SHP77 treated with DMSO at 0.1 percent for 48 hours (cell line): ENCODE data around the gene TOPBP1.
A peak's percentile ranks its signal among the peaks of the same experiment; 100 is the strongest.
"Not testable (repeated sequence)": the region's sequence is repeated elsewhere in the genome, so short reads cannot be mapped to it uniquely, and the experiment has no call there.

Experiments used
- DNase-seq: peaks from one replicate; lab custom pipeline; 2025; lab: John Stamatoyannopoulos, UW

TOPBP1 gene

DNA sequence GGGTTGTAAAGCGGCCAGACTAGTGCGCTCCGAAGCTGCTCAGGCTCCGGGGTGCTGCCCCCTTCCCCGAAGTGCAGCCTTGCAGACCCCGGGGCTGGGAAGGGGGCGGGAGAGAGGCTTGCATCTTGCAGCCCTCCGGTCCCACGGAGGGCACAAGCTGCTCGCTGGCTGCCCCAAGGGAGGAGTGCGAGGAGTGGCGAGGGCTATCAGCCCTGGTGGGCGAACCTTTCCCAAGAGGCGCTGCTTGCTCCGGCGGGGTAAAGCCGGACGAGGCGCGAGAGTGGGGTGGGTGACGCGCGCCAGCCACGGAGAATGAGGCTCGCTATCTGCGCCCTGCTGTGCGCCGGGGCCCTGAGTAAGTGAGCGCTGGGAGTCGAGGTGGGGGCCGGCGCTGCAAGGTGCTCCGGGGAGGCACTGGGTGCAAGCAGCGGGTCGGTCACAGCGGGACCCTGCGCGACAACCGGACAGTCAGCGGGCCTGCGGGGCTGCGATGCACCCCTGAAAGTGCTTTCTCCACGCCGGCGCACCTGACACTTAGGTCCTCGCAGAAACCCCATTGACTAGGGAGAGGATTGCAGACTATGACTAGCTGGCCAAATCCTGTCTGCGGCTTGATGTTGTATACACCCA lies 12.7 kb upstream of the TOPBP1 start:
- no peak for DNase-seq

DNA sequence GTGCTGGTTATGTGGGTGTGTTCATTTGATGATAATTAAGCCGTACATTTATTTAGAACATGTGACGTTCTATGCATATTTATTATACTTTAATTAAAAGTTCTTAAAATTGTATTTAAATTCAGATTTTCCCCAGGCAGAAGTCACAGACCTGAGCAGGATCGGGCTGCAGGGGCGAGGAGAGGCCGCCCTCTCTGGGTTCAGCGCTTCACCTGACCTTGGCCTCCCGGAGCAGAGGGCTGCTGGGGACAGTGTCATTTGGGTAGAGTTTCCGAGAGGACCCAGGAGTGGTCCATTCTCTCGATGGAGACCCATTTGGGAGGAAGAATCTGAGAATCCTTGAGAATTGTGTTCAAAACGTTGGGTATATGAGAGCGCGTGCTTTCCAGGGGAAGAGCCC lies 12.0 kb upstream of the TOPBP1 start:
- no peak for DNase-seq

DNA sequence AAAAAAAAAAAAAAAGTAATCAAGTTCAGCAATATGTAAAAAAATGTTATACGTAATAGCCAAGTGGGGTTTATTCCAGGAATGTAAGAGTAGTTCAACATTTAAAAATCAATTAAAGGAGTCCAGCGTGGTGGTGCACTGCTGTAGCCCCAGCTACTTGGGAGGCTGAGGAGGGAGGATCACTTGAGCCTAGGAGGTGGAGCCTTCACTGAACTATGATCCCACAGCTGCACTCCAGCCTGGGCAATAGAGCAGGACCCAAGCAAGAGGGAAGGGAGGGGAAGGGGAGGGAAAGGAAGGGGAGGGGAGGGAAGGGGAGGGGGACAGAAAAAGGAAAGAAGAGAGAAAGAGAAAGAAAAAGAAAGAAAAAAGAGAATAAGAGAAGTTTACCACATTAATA lies 10.7 kb upstream of the TOPBP1 start:
- no peak for DNase-seq

DNA sequence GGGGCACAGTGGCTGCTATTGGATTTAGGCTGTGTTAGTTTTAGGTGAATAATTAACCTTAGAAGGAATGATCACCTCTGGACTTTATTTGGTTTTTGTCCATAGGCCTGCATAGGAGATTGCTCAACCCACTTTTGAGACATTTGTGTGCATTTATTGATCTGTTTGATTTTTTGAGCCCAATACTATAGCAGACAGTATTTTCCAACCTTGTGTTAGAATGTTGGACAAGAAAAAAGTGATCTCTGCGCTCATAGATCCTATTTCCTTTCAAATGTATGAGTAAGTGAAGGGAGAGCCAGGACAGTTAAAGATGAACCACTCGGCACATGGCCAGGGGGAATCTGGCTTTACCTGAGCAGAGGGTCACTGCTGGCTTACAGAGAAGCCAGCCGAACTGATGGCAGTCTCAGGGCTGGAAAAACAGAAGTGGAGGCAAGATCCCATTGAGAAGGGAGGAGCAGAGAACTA lies 8.8 kb upstream of the TOPBP1 start:
- no peak for DNase-seq

DNA sequence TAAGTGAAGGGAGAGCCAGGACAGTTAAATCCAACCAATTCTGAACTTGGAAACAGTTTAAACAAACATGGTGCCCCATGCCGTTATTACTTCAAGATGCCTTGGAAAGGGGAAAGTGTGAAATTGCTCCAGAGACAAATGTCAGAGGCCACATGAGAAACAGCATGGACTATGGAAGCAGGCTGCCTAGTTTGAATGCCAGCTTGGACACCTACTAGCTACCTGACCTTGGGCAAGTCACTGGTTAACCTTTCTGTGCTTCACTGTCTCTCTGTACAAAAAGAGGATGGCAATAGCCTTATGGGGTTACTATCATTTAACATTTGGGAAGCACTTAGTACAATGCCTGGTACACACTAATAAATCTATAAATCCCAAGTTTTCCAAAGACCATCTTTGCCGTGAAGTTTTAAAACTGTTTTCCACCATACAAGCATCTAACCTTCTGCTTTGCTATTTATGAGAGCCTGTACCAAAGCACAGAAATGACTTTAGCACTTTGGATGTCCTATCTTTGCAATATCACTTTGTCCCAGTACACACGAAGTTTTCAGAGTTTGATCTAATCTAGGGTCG lies 8.3 kb upstream of the TOPBP1 start:
- DNase-seq = no peak

DNA sequence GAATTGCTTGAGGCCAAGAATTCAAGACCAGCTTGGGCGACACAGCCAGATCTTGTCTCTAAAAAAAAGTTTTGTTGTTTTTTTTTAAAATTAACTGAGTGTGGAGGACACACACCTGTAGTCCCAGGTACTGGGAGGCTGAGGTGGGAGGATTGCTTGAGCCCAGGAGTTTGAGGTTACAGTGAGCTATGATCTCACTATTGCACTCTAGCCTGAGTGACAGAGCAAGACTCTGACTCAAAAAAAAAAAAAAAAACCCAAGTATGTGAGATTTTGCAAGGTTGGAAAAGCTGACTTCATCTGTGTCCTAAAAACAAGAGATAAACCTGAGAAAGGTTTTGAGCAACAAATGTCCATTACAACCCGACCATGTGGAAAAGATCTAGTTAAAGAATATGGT lies 5.4 kb upstream of the TOPBP1 start:
- no peak for DNase-seq

DNA sequence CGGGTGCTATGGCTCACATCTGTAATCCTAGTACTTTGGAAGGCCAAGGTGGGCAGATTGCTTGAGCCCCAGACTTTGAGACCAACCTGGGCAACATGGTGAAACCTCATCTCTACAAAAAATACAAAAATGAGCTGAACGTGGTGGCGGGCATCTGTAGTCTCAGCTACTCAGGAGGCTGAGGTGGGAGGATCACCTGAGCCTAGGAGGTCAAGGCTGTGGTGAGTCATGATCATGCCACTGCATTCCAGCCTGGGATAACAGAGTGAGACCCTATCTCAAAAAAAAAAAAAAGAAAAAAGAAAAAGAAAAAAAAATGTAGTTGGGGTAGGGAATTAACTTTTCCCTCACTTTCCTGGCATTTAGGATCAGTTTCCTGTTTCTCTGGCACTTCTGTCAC lies 3.4 kb upstream of the TOPBP1 start:
- not testable (repeated sequence) for DNase-seq

DNA sequence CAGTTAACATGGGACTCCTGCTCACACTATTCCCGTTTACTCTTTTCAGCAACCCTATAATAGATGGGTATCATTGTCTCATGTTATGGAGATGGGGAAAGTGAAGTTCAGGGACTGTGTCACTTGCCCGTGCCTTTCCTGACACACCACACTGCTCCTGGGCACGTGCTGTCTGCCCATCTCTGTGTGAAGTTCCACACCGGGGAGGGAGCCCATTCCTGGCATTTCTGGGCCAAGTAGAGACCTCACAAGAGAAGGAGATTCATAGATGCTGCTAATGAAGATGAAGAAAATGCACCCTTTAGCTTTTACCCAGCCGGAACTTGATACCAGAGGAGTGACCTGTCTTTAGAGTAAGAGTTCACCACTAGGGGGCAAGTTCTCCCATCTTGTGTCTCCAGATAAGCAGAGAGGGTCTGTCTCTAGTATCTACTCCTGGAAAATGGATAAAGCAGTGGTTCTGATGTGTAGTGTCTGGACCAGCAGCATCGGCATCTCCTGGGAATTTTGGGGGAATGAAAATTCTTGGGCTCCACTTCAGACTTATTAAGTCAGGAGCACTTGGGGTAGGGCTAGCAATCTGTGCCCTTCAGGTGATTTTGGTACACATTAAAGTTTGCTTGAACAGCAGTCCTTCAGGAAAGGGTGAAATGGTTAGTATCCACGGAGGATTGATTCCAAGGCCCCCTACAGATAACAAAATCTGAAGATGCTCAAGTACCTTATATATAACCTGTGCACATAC lies 2.0 kb upstream of the TOPBP1 start:
- DNase-seq = peak; percentile 54

DNA sequence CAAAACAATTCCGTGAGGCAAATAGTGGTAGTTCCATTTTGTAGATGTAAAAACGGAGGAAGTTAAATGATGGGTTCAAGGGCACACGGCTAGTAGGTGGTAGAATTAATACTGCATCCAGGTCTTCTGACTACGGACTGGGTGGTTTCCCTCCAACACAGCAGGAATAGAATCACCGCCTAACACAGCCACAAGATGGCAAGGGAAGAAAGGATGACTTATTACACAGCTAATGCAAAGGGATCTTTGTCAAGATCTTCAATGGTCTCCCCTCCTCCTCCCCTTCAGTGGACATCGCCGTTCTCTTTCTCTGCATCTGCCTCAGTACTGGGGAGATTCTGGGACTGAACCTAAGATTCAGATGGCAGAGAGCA lies 524 bp upstream of the TOPBP1 start:
- peak; percentile 38 for DNase-seq

DNA sequence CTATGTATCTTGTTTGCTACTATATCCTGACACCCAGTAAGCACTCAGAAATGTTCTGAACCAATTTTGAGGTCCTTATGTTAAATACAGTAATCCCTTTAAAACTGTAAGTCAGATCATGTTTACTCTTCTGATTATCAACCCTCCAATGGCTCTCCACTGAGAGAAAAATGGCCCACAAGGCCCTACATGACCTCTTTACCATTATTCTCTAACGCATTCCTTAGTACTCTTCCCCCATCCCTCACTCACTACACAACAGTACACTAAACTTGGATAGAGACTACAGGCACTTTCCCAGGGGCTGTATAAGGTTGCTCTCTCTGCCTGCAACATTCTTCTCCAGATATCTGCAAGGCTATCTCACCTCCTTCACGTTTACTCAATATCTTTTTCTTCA lies 1.9 kb downstream of the TOPBP1 start:
- DNase-seq = no peak

DNA sequence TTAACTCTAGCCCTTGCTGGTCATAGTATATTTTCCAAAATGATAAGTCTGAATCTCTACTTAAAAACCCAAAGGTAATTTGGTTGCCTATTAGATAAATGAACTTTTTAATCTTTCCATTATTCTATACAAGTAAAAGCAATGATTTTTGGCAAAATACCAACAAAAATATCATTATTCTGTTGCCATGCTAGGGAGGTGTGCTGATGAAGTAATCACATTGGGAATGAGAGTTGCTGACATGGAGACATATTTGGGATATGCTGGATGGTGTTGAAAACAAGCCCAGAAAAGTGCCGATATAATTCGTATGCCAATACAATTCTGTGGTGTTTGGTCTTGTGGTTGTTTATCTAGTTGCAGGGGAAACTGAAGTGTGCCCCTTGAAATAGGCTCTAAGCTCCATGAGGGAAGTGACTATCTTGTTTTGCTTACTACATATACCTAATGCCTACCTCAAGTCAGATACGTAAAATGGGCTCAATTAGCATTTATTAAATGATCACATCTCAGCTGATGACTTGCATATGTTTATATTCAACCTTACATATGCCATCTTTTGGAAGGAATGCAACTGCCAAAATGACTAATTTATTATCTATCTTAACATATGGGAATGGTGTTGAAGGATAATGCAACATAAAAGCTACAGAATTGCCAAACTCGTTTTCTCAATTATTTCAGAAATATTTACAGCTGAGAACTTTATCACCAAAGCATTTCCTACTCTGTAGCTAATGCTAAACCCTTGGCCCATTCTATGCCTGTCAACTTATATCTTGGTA lies 5.8 kb downstream of the TOPBP1 start:
- DNase-seq = no peak

DNA sequence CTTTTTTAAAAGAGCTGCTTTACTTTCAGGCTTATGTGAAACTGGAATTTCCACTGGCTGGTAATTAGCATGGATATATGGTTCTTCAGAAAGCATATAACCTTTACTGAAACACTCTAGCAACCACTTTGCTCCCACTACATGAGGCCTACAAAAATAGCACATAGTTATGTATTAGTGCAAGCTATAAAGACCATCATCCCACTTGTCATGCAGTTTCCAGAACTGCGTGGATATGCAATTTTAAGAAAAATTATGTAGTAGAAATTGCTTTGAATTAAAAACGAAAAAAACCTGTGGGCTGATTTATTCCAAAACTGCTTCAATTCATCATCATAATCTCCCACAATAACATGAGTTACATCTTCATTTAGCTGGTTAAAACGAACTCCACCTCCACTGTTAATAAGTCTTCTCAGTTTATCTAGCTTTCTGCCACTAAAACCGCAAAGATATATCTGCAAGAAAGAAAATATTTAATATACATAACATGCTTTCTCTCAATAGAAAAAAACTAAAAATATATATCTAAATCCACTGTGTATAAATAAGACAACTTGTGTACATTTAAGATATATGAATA lies 12.2 kb downstream of the TOPBP1 start:
- no peak for DNase-seq

DNA sequence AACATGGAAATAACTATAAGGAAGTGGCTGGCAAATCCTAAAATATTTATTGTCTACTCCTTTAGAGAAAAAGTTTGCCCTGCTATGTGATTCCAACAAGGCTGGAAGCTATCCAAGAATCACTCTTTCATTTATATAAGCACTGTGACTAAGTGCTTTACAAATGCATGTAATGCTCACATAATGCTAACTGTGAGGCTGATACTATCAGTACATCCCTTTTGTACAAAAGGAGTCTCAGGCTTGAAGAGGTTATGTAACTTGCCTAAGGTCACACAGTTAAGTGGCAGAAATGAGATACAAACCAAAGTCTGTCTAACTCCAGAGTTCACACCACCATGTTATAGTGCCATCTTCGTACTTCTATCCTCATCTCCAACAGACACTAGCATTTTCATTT lies 17.0 kb downstream of the TOPBP1 start:
- no peak for DNase-seq

DNA sequence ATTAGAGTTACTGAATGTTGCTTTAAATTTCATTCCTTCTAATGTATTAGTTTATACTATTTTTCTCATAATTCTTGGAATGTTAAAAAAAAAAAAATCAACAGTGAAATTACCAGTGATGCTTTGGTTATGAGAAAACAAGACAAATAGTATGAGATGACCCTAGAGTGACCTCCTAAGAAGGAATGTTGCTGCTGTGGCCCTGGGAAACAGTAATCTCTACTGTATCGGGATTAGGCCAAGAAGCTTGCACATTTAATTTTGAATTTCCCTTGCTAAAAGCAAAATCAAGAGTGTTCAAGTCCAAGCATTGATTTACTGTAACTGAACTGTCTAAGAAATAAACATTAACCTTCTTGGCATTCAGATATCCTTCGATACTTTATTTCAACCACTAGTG lies 18.1 kb downstream of the TOPBP1 start:
- no peak for DNase-seq

DNA sequence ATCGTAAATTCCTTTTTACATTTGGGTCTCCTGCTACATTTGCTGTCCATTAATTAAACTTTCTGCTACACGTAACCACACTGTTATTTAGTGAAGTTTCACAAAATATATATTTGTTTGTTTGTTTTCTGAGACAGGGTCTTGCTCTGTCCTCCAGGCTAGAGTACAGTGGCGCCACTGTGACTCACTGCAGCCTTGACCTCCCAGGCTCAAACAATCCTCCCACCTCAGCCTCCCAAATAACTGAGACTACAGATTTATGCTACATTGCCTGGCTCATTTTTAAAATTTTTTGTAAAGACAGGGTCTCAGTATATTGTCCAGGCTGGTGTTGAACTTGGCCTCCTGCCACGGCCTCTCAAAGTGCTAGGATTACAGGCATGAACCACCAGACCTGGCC lies 20.5 kb downstream of the TOPBP1 start:
- no peak for DNase-seq

DNA sequence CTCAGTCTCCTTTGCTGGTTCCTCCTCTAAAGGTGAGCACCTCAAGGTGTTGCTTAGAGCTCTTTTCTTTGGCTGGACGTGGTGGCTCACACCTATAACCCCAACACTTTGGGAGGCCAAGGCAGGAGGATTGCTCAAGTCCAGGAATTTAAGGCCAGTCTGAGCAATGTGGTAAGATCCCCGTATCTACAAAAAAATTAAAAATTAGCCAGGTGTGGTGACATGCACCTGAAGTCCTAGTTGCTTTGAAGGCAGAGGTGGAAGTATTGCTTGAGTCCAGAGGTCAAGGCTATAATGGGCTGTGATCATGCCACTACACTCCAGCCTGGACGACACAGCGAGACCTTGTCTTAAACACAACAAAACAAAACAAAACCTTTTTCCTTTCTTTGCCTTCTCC lies 28.3 kb downstream of the TOPBP1 start:
- DNase-seq = no peak

DNA sequence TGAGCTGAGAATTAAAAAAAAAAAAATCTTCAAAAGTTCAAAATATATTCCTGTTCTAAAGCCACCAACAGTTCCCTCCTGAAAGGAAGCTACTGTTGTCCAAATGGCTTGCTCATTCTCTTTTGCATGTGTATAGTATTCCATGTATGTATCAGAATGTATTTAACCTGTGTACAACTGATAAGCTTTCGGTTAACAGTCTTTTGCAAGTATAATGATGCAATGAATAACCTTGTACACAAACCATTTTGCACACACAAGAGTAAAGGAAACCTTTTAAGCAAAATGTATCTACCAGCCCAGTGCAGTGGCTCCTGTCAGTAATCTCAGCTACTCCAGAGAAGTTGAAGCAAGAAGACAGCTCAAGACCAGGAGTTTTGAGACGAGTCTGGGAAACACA lies 32.6 kb downstream of the TOPBP1 start:
- no peak for DNase-seq

DNA sequence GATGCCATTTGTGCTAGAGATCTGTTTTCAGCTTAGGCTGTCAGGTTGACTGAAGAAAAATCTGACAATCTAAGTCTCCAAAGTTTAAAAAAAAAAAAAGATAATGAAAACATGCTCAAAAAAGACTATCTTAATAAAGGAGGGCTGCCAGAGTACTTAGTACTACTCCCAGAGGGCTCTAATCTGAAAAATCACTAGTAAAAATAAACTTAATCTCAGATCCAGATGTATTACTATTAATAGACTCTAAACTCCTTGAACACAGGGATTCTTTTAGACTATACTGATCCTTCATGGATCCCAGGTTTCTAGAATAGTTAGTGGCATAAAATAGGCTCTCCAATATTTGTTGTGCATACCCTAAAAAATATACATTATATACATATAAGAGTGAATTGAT lies 34.0 kb downstream of the TOPBP1 start:
- no peak for DNase-seq

DNA sequence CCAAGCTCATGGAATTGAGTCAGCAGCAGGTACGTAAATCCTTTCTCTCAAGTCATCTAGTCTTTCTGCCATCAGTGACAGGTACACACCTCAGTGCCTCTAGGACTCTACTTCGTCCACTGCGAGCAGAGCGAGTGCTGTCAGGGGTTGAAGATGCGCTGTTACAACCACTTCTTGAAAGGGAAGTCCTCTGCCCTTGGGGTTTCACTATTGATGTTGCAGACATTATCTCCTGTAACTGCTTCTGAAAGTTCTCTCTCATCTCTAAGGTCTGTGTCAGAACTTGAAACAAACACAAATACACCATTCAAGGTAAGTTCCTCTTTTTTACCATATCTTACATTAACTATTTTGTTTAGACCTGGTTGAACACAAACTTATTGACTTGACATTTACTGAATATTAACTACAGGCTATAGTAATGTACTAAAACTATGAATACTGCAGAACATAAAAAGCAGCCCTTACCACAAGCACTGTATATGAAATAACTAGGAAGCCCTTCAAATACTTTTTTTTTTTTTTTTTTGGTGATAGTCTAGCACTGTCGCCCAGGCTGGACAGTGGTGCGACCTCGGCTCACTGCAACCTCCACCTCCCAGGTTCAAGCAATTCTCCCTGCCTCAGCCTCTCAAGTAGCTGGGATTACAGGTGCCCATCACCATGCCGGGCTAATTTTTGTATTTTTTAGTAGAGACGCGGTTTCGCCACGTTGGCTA lies 41.5 kb downstream of the TOPBP1 start:
- no peak for DNase-seq

DNA sequence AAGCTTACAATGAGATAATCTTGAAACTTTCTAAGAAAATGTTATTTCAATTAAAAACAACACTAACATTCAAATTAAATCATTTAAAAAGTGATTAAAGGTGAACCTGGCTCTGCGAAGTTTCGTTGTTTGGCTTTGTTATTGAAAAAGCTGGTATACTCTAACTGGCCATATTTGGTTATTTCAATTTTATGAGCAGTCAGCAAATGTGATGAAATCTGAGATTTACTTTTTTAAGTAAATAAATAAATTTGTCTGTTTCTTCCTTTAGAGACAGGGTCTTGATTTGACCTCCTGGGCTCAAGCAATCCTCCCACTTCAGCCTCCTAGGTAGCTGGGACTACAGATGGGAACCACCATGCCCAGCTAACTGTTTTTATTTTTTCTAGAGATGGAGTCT lies 50.2 kb downstream of the TOPBP1 start:
- no peak for DNase-seq

DNA sequence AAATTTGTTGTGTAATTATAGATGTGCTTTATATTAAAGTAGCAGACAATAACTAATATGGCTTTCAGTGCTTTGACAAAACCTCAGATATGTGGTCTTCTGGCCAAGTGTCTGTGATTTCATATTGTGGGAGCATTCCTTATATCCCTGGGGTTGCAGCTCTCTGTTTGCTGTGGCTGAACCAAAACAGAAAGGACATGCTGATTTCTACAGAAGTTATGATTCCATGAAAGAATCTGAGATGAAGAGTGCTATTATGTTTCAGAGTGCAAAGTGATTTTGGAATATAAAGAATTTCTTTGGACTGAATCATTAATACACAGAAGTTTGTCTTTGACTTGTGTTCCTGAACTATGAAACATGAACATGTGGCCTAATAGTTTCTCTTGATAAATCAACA lies 51.7 kb downstream of the TOPBP1 start:
- no peak for DNase-seq

DNA sequence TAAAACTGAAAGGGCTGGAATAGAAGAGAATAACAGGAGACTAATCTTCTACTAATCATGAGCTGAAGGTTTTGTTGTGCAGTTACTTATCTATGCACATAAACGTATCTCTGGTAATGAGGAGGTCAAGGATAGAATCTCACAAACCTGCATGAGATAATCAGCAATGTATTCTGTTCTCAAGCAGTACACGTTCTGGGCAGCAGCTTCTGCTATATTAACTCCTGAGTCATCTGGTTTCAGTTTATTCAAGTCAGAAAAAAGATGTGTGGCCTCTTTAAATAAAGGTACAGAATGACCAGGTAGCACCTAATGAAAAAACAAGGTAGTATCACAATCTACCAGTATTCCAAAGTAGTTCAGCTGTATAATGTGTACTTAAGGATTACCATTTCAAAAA lies 53.4 kb downstream of the TOPBP1 start:
- DNase-seq = no peak
